Fibroblast of skin of right biceps (primary cell): Measurements from ENCODE around the gene EIF4G3.
"Not testable (repeated sequence)": the region's sequence is repeated elsewhere in the genome, so short reads cannot be mapped to it uniquely, and the experiment has no call there.

Experiments used
- DNase-seq: peaks from one replicate; pipeline ENCODE4 v3.0.0-alpha.2; 2013

EIF4G3 gene

DNA sequence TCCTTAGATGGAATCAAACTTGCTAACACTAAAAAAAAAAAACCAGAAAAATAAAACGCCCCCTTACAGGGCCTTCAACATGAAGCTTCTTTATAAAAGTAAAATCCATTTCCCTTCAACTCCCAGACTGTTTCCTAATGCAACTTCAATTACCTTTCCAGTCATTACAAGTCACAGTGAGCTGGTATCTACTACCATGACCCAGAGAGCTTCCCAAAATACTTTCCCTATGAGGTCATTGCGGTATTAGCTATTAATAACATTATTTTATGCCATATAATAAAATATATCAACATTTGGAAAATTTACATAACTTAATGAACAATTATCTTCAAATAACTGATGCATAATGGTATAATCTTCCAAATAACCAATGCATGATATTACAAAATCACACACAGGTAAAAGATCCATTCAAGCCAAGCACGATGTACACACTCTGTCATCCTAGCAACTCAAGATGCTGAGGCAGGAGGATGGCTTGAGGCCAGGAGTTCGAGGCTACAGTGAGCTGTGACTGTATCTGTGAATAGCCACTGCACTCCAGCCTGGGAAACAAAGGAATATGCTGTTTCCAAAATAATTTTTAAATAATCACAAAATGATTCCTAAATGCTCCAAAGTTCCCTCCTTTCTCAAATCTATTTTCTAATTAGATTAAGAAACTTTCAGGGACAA is 24.1 kb downstream of the EIF4G3 start:
- DNase-seq = peak; percentile 59

DNA sequence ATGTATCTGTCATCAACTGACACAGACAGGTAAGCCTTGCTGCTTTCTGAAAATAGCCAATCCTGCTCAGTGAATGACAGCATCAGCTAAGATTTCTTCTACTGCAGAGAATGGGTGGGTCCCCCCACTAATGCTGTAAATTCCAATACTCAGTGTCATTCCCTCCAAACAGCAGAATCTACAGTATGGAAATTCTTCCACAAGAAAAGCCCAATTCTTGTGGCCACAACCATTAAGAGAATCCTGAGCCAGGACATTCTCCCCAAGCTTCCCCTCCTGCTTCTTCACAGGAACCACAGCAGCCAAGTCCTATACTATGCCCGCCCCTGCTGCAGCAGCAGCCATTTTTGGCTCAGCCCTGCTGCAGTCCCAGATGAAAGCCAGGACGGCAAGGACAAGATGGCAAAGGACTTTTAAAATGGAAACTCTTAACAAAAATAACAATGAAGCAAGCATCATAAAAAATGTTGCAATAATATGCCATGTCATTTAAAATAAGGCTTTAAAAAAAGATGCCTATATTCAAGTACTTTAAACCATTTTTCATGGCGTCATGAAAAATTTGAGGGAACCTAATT is 26.8 kb downstream of the EIF4G3 start:
- peak; percentile 98 for DNase-seq

DNA sequence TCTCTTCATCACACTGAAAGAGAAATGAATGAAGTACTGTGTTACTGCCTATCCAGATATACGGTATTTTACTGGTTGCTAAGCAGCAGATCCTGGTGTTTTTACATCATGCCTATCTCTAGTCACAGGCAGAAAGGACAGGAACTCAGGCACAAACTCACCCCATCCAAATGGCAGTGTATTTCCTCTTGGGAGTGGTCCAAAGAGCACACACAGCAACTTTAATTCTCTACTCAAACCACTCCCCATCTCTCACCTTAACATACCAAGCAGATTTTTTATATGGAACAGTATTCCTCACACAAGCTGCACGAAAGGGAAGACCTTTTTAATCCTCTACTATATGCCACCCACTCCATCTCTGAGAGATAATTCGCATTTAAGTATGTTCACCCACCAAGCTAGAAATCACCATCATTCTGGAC is 27.3 kb downstream of the EIF4G3 start:
- peak; percentile 67 for DNase-seq

DNA sequence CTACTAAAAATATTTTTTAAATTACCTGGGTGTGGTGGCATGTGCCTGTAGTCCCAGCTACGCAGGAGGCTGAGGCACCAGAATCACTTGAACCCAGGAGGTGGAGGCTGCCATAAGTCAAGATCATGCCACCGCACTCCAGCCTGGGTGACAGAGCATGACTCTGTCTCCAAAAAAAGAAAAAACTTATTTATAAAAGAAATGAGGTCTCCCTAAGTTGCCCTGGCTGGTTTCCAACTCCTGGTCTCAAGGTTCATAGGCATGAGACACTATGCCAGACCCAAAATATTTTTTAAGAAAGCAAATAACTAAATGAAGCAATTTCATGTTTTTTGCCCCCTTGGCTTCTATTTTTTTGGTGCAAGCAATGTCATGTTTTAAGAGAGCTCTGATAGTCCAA is 32.9 kb downstream of the EIF4G3 start:
- no peak for DNase-seq

DNA sequence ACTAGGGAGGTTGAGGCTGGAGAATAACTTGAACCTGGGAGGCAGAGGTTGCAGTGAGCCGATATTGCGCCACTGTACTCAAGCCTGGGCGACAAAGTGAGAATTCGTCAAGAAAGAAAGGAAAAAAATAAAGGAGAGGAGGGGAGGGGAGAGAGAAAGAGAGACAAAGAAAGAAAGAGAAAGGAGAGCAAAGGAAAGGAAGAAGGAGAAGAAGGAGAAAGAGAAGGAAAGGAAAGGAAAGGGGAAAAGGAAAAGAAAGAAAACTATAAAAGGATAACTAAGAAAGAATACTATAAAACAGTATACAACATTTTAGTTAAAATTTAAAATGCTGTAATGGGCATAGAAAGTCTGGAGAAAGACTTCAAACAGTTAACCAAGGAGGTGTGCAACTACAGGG is 33.6 kb downstream of the EIF4G3 start:
- DNase-seq = no peak

DNA sequence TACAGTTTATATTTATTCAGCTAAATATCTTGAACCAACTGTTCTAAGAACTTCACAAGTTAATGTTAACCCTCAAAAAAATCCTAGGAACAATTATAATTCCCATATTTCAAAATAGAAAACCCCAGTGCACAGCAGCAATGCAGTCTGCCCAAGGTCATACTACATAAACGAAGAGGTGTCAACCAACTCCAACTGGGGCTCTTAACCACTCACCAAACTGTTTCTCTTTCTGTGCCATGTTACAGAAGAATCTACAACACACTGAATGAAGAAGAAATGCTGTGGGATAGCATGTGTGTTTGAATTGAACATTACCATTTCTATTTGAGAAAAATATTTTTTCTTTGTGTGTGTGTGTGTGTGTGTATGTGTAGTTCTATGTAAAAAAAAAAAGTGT is 35.7 kb downstream of the EIF4G3 start:
- no peak for DNase-seq

DNA sequence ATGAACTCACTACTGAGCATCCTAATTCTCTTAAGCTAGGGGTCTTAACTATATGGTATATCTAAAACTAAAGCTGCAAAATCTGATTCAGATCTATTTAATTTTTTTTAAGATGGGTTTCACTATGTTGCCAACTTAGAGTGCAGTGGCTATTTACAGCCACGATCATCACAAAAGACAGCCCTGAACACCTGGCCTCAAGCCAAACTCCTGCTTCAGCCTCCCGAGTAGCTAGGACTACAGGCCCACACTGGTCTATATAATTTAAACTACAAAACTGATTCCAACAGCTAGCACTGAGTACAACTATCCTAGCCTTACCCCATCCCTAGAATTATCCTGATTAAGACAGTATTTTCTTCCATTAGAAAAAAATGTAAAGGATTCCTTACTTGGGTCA is 37.1 kb downstream of the EIF4G3 start:
- no peak for DNase-seq

DNA sequence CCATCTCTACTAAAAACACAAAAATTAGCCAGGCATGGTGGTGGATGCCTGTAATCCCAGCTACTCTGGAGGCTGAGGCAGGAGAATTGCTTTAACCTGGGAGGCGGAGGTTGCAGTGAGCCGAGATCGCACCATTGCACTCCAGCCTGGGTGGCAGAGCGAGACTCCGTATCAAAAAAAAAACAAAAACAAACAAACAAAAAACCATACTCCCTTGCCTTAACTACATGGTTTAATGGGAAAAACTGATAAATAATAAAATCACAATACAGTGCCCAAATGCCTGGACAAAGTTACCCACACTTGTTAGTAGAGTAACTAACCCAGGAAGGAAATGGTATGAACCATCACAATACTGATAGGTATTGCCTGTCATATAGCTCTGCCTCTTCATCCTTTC is 40.4 kb downstream of the EIF4G3 start:
- DNase-seq = not testable (repeated sequence)

DNA sequence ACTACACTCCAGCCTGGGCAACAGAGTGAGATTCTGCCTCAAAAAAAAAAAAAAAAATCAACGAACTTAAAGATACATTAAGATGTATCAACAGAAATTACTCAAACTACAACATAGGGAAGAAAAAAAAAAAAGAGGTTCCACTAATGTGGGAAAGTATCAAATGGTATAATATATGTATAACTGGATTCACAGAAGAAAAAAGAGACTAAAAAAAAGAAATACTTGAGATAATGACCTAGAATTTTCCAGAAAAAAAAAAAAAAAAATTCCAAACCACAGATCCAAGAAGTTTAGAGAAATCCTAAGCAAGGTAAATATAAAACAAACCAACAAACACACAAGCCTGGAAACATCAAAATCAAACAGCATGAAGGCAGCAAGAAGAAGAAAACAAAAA is 45.5 kb downstream of the EIF4G3 start:
- no peak for DNase-seq

DNA sequence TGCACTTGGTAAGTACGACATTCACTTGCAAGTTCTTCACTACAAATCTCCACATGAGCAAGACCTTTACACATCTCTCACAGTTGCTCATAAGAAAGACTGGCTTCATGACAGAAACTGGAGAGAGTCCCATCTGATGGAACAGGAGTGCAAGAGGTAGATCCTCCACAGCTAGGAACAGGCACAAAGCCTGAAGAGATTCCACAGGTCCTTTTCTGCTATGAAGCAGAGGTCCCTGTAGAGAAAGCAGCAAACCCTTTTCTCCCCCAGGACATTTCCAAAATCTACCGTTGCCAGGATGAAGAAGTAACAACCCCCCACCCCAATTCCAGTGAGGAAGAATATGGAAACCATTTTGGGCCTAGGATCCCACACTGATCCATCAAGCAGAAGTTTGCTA is 47.3 kb downstream of the EIF4G3 start:
- DNase-seq = no peak

DNA sequence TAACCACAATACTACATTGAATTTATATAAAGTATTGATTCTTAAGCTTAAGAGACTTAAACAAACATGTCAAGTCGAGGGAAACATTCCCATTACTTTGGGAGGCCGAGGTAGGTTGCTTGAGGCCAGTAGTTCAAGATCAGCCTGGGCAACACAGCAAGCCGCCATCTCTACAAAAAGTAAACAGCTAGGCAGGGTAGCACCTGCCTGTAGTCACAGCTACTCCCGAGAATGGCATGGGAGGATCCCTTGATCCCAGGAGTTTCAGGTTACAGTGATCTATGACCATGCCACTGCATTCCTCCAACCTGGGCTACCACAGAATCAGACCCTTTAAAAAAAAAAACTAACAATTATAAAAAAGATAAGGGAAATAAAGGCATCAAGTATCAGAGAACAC is 50.4 kb downstream of the EIF4G3 start:
- DNase-seq = no peak

DNA sequence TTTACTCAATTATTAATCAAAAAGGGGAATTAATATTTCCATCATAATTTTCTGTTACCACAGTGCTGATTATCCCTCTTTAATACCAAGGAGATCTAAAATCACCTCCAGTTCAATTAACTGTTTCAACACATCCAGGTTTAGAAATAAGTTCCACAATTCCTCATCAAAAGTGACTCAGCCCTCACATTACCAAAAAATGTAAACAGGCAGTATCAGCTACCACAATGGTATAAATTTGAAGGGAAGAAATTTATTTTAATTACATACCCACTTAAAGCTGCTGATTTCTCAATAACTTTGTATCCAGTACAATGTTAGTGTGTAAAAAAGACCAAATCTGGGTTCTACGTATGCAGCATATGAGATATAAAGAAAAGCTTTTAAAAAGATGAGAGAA is 51.9 kb downstream of the EIF4G3 start:
- DNase-seq = peak; percentile 68

DNA sequence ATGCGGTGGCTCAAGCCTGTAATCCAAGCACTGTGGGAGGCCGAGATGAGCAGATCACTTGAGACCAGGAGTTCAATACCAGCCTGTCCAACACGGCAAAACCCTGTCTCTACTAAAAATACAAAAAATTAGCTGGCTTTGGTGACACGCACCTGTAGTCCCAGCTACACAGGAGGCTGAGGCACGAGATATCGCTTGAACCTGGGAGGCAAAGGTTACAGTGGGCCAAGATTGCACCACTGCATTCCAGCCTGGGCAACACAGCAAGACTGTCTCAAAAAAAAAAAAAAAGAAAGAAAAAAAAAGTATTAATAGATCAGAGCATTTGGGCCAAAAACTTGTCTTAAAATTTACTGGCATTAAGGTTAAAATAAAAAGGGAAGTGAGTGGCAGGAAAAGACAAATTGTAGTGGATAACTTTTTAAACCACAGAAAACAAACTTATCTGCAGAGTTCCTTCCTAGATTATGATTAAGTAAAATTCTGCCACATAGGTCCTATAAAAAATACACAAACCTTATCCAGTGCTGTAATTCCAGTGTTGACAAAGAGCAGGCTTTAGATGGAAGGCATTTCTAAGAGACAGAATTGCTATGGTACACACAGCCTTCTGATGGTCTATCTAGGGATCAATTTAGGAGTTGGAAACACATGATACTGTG is 53.3 kb downstream of the EIF4G3 start:
- DNase-seq = no peak

DNA sequence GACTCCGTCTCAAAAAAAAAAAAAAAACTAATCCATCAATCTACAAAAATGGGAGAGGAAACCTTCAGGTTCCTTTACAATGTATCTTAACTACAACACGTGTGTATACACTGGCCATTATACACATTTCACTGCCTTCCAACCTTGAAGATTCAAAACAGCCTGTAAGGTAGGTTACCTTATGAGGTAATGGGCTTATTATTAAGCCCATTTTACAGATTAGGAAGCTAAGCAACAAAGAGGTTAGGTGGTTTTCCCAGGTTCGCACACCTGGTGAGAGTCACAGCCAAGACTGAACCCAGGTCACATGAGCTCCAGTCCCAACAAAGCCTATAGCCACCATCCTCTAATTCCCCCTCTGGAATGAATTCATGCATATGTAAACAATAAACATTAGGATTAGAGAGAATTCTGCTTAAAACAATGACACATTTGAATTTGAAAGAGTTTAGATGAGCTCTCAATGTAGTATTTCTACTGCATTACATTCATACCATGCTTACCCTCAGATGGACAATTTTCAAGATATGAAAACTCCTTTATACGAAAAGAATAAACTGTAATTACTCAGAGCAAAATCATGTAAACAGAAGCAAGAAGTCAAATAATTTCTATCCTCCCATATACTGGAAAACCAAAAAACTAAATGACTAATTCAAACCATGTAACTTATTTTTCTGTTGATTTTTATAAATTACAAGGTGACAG is 54.8 kb downstream of the EIF4G3 start:
- no peak for DNase-seq

DNA sequence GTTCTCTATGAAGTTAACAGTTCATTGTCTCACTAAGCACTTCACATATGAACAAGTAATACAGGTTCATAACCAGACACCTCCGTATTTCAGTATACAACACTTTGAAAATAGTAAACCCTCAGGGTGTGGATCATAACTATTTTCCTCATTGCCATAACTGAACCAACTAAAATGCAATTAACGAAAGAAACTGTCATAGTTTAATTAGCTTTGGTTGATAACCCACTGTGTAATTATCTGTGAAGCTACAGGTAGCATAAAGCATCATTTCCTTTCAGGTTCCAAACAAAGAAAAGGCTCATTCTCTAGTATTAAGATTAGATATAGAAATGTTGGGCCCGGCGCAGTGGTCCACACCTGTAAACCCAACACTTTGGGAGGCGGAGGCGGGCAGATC is 58.5 kb downstream of the EIF4G3 start:
- no peak for DNase-seq

DNA sequence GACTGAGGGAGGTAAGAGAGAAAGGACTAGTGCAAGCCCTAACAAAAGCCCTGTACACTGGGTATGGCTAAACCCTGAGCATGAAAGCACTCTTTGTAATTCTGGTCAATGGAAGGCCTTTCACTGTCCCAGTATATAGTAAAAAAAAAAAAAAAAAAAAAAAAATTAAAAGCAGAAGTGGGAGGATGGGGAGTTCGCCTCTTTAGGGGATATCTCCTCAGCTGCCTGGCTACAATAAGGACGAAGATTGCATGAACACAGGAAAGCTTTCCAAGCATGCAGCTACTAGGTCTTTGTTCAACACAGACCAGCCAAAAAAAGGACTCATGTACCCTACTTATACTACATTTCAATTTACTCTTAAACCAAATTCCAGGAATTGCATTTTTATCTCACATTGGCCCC is 59.1 kb downstream of the EIF4G3 start:
- DNase-seq = no peak

DNA sequence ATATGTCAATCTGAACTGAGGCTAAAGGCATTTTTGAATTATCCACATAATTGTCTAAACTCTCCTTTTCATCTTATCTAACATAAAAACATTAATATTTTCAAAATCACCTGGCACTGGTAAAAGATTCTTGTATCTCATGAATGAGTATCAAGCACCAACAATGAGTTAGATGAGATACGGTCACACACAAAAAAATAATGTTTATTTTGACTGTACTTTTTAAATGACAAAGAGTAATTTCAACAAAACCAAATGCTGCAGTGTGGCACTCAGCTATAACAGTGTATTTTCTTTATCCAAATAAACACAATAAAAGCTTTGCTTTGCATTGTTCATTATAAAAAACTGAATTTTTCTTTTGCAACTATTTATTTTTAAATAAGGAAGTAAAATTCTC is 59.5 kb downstream of the EIF4G3 start:
- no peak for DNase-seq

DNA sequence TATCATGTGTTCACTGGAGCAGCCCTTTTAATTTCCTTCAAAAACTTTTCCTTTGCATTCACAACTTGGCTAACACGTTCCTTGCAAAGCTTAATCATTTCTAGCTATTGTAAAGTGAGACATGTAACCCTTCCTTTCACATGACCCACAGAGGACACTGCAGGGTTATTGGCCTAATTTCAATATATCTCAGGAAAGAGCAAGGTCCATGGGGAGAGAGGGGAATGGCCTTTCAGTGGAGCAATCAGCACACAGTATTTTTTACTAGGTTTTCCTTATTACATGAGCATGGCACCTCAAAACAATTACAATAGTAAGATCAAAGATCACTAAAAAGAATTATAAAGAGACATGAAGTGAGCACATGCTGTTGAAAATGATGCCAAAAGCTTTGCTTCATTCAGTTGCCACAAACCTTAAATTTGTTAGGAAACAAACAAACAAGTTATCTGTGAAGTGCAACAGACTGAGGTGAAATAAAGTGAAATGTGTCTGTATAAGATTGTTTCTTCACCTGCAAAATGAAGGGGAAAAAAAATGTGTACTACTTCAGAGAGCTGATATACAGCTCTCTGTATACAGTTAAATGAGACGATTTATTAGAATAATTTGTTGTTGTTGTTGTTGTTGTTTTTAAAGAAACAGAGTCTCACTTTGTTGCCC is 61.5 kb downstream of the EIF4G3 start:
- no peak for DNase-seq

DNA sequence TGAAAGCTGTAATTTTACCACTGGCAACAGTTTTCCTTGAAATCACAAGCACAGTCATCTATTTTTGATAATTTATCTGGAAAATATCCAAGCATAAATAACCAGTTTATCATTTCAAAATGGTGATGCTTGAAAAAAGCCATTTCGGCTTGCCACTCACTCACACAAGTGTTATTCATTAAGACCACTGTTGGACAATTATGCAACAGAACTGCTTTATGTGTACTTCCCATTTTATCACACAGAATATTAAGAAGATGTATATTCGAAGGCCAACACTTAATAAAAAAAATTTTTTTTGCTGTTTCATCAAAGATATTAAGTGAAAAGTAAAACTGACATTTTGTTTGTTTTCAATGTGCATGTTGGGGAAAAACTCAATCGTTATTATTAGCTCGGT is 62.3 kb downstream of the EIF4G3 start:
- DNase-seq = no peak

DNA sequence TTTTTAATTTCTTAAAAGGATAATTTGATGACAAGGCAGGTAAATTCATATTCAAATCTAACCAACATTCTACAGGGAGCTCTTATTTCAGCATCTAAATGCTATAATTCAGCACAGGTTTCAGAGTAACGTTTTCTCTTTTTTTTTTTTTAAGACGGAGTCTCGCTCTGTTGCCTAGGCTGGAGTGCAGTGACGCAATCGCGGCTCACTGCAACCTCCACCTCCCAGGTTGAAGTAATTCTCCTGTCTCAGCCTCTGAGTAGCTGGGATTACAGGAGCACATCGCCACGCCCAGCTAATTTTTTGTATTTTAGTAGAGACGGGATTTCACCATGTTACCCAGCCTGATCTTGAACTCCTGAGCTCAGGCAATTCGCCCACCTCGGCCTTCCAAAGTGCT is 66.5 kb downstream of the EIF4G3 start:
- no peak for DNase-seq

DNA sequence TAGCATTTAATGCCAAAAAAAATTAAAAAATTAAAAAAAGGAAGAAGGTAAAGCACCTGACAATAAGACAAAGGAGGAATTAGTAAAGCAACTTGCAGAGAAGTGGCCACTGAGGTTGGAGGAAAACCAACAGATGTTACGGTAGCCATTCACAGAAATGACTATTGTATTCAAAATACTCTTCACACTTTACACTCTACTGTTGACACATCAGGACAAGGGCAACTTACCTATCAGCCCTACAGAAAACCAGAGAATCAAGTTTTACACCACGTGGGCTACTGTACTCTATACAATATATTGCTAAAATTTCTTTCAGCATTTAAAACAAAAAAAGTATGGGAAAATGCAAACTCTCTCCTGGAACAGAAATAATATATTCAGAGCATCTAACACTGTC is 70.0 kb downstream of the EIF4G3 start:
- no peak for DNase-seq

DNA sequence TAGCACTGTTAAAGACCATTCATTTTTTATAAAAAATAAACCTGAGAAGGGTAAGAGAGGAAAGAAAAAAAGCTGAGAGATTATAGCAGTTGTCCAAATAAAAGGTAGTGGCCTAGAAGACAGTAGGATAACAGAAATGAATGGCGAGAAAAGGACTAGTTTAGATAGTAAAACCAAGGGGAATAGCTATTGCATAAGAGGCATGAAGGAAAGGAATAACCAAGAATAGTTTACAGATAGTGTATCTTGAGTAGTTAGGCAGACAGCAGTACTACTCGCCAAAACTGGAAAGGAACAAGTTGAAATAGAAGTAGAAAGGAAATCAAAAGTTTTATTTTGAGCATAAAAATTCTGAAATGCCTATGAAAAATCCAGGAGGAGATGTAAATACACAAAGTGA is 70.5 kb downstream of the EIF4G3 start:
- DNase-seq = no peak

DNA sequence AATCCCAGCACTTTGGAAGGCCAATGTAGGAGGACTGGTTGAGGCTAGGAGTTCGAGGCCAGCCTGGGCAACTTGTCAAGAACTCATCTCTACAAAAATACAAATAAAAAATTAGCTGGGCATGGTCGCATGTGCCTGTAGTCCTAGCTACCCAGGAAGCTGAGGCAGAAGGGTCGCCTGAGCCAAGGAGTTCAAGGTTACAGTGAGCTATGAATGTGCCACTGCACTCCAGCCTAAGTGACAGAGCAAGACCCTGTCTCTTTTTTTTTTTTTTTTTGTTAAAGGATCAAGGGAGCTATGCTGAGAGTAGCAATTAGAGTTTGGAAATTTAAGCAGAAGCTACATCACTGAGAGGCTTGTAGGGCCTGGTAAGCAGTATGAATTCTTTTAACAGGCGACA is 70.9 kb downstream of the EIF4G3 start:
- DNase-seq = no peak

DNA sequence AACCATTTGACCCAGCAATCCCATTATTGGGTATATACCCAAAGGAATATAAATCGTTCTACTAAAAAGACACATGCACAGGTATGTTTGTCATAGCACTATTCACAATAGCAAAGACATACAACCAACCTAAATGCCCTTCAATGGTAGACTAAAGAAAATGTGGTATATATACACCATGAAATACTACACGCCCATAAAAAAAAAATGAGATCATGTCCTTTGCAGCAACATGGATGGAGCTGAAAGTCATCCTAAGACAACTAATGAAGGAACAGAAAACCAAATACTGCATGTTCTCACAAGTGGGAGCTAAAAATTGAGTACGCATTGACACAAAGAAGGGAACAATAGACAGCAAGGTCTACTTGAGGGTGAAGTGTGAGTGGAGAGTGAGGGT is 72.0 kb downstream of the EIF4G3 start:
- DNase-seq = no peak
